Coronary artery (tissue), 2 donors: ENCODE results near the gene NXF3.
"Not testable (repeated sequence)": the region's sequence is repeated elsewhere in the genome, so short reads cannot be mapped to it uniquely, and the experiment has no call there.

Experiments used
- DNase-seq: peaks from one replicate; pipeline ENCODE4 v3.0.0-alpha.2; 2017; ENCODE audit warnings: low spot score
- H3K27ac ChIP-seq, 2 donors: fragments of 200-600 bp; sonication (generic); one replicate each; pipeline ENCODE4 v1.5.1; 2016 to 2019
- H3K4me3 ChIP-seq: fragments of 200-600 bp; sonication (generic); 2 replicates; pipeline ENCODE4 v1.5.1; 2016; ENCODE audit warnings: mild to moderate bottlenecking, moderate library complexity
- CTCF ChIP-seq: fragments of 200-600 bp; sonication (generic); IDR thresholded peaks from one replicate; pipeline ENCODE4 v1.5.1; 2019; ENCODE audit warnings: antibody characterized with exemption

Gene NXF3

GRCh38 chrX:103063918-103064434, 29.0 kb downstream of the NXF3 start, which contains the start of gene BEX1:
BEX1 (minus strand) TSS chrX:103064171; CDS start chrX:103063274, 897 bp downstream.
- Histone ChIP-seq H3K27ac (no peak within 1 kb of the TSS), H3K4me3 (peak within 1 kb of the TSS; percentile 56)
- no peak for TF ChIP-seq CTCF
- DNase-seq, result no peak

GRCh38 chrX:103063191-103063845, 29.6 kb downstream of the NXF3 start:
- no peak for DNase-seq

GRCh38 chrX:103061486-103061885, 31.5 kb downstream of the NXF3 start:
- no peak for TF ChIP-seq CTCF
- DNase-seq, result no peak
- Histone ChIP-seq H3K27ac (no peak overlapping the region), H3K4me3 (no peak overlapping the region)

More at GRCh38 chrX:103063191-103063845, 29.6 kb downstream of the NXF3 start:
- TF ChIP-seq CTCF, result no peak
- Histone ChIP-seq H3K4me3 (peak overlapping the region; percentile 56), H3K27ac (no peak overlapping the region)

- H3K4me3 ChIP-seq, result no peak overlapping the region
- TF ChIP-seq CTCF, result no peak
- no peak overlapping the region for H3K27ac ChIP-seq
- DNase-seq, result no peak
Measured at GRCh38 chrX:103056902-103057301, 36.0 kb downstream of the NXF3 start.

GRCh38 chrX:103052625-103053024, 40.3 kb downstream of the NXF3 start:
- Histone ChIP-seq H3K27ac (no peak overlapping the region), H3K4me3 (no peak overlapping the region)
- no peak for DNase-seq
- no peak for TF ChIP-seq CTCF

- H3K4me3 ChIP-seq, result no peak overlapping the region
- no peak for TF ChIP-seq CTCF
- H3K27ac ChIP-seq, result no peak overlapping the region
- no peak for DNase-seq
Measured at GRCh38 chrX:103051260-103051789, 41.6 kb downstream of the NXF3 start.

GRCh38 chrX:103033371-103033770, 59.6 kb downstream of the NXF3 start:
- H3K4me3 ChIP-seq, H3K27ac ChIP-seq, DNase-seq: not testable (repeated sequence)
